Kidney tubule cell (primary cell): ENCODE data around the gene TPI1.
"Not testable (repeated sequence)": the region's sequence is repeated elsewhere in the genome, so short reads cannot be mapped to it uniquely, and the experiment has no call there.

Experiments
- DNase-seq: peaks from one replicate; pipeline ENCODE4 v3.0.0-alpha.2; 2018; ENCODE audit warnings: low spot score

The TPI1 gene

DNA sequence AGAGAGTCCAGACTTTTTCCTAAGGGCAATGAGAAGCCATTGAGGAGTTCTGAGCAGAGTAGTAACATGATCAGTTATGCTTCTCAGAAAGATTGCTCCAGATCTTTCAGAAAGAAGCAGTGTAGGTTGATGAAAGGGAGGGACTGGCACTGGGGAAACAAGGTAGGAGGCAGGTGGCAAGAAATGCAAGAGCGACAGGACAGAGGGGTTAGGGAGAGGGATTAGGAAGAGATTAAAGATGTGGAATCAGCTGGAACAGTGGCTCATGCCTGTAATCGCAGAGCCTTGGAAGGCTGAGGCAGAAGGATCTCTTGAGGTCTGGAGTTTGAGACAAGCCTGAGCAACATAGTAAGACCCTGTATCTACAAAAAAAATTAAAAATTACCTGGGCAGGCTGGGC, 19.7 kb upstream of the TPI1 start:
- no peak for DNase-seq

DNA sequence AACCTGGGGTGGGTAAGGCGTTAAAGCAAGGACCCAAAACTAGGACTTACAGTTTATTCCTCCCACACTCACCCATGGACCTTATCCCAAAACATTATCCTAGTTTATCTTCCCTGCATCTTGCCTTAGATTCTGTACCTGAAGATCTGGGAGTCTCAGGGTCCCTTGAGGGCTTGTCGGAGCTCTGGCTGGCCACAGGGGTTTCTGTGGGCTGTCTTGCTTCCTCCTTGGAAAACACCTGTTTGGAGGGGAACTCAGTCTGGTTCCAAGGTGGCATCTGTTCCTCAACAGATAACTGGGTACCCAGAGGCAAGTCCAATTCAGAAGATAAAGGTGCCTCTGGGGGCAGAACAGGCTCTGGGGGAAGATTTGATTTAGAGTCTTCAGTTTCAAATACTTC, 17.9 kb upstream of the TPI1 start:
- no peak for DNase-seq

DNA sequence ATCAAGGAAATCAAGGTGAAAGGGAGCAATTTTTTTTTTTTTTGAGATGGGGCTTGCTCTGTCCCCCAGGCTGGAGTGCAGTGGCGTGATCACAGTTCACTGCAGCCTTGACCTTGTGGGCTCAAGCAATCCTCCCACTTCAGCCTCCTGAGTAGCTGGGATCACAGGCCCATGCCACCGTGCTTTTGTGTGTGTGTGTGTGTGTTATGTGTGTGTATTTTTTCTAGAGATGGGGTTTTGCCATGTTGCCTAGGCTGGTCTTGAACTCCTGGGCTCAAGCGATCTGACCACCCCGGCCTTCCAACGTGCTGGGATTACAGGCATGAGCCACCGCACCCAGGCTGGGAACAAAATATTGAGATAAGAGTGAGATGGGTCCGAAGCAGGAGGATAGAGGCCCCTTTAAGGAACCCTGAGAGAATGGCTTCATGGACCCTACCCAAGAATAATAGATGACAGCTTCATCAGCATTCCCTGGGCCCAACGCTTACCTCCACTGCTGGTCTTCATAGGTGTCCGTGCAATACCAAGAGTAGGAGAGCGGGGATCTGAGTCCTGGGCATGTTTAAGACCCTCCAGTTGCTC, 17.3 kb upstream of the TPI1 start:
- no peak for DNase-seq

DNA sequence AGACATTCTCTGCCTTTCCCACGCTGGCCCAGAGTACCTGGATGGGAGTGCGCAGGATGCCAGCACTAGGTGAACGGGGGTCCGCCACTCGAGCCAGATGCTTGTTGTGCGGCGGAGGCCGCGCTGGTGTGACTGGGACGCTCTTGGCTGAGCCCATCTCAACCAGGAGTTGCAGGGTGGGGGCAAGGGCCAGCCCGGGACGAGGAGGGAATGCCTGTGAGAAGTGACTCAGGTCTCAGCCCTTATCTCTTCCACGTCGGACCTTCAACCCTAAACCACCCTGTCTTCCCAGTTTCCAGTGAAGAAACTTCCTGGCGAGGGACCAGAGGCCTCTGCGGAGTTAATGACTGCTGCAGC, 16.6 kb upstream of the TPI1 start:
- DNase-seq = no peak

DNA sequence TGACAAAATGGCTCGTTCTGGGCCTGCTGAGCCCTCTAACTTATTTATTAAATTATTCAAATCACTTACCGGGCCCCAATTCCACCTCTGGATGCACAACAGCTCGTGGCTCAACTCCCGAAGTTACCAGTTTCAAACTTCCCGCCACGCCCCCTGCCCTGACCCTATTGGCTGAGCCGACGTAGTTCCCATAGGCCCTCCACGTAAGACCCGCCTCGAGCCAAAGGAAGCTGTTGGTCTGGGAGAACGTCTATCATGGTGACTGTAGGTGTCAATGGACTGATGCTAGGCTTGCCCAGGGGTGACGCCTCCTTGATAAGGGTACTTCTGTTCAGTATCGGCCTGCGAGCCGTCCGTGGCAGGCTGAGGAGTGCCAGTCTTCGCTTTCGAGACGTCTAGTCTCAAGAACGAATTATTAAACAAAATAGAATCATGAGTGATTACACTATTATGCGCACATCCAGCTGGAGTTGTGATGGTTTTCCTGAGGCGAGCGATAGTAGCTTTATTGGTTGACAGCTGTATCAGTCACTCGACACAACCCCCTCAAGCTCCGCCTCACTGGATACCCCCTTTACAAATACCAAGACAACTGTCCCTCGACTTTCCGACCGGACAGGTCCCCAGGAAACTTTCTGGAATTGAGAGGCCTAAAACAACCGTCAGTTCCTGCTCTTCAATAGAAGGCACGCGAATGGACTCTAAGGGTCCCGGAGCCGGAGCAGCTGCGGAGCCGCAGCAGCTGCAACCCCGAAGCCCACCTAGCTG, 16.0 kb upstream of the TPI1 start, which contains the start of gene CDCA3:
TSS of gene CDCA3 (minus strand) at position 134 of the 768 bp plus-strand sequence. CDS start 334 bp downstream, outside the sequence.
- DNase-seq = peak; percentile 98

DNA sequence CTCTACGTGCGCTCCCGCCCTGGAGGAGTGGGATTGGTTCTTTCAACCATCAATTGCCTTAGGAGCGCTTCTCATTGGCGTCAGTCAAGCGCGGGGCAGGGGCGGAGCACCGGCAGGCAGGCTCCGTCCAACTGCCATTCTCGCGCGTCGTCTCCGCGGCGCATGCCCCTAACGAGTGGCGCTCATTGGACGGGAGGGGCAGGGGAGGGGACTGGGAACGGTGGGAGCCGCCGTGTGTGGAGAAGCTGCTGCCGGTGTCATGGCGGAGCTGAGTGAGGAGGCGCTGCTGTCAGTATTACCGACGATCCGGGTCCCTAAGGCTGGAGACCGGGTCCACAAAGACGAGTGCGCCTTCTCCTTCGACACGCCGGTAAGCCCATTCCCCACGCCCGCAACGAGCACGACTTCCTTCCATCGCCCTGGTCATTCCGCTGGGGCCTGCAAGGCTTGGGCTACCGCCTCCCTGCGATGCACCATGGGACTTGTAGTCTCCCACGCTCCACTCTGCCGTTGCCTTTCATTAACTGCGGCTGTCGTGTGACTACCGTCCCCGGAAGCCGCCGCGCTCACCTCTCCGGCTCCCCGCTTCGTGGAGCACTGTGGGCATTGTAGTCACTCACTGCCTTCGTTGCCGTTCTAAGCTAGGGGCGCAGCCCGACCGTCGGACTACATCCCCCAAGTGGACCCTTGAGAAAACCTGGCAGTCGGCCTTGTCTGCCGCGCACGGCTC, 15.2 kb upstream of the TPI1 start, which contains the start of gene USP5:
TSS of gene USP5 (plus strand) at position 230 of the 730 bp plus-strand sequence. CDS start at position 260, 30 bp downstream.
- DNase-seq = peak; percentile 100

DNA sequence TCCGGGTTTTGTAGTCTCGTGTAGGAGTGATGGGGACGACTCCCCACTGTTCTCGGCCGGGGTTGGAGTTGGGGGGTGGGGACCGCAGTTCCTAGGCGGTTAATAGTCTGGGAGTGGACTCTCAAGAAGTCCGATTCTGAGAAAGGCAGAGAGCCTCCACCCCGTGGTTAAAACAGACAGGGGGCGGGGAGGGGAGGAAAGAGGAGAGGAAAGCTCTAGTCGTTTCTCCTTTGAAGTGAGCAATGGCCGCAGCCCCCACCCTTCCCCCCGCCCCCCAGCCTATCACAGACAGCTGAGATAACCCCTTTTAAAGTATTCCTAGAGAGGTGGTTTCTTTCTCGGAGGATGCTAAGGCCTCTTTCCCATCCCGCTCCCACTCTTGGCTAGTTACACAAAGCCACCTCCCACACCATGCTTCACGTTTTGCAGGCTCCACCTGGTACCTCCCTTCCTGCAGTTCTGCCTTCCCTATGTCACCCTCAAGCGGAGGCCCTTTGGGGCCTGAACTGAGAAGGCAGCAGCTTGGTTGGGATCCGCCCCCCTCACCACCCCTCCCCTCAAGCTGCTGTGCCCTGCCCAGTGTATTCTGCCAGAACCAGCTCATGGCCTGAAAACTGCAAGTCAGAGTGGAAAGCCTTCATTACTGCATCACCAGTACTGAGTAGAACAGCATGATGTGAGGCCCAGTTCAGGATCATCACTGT, 14.5 kb upstream of the TPI1 start:
- peak; percentile 70 for DNase-seq

DNA sequence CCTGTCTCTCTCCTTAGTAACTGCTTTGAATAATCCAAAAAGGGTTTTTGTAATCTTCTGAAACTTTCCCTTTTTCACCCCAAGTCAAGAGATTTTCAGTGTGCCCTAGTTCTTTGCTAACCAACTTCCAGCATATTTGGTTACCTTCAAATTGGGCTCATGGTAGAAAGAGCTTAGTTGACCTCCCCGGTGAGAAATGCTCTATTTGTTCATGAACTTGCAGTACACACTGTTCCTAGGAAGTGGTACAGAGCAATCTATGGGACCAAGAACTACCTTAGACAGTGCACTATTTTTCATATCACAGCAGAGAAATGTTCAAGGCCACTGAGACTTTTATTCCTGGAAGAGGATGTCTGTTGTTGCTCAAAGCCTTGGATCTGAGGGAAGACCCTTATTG, 13.7 kb upstream of the TPI1 start:
- DNase-seq = no peak

DNA sequence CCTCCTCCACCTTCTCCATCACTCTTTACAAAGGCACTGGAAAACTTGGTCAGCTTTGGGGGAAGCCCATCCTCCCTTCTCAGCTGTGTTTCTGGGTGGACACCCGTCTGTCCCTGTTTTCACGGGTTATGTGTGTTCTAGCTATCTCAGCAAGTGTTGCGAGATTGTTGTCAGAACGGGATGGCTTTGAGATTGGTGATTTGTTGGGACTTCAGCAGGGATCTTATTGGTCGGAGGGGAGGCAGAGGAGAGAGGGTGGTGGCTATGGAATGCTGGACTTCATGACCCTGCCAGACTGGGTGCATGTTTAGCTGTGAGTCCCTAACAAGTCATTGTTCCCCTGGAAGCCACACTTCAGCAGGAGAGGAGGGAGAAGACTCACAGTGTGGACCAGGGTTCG, 13.3 kb upstream of the TPI1 start:
- DNase-seq = no peak

DNA sequence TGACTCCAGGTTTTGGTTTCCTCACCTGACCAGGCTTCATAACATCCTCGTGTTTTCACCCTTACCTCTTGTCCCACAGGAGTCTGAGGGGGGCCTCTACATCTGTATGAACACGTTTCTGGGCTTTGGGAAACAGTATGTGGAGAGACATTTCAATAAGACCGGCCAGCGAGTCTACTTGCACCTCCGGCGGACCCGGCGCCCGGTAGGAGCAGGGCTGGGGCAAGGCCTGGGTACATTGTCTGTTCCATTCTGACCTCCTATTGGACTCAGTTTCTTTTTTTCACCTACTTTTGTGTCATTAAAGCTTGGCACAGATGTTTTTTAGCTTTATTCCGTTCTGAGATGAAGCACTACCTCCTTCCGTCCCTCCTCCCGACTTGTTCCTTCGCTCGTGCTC, 12.0 kb upstream of the TPI1 start:
- DNase-seq = no peak

DNA sequence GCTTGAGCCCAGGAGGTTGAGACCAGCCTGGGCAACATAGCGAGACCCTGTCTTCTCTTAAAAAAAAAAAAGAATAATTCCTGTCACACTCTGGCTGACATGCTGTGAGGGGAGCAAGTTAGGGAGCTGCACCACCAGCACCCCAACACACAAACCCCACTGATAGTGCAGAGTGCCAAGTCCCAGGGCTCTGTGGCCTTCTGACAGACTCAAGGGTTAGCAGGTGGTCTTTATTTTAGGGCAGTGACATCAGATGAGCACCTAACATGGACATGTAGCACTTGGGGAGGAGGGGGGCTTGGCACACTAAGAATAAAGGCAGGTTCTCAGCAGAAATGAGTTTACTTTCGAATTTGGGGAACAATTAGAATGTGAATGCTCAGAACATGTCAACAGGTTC, 8.5 kb upstream of the TPI1 start:
- DNase-seq = no peak

DNA sequence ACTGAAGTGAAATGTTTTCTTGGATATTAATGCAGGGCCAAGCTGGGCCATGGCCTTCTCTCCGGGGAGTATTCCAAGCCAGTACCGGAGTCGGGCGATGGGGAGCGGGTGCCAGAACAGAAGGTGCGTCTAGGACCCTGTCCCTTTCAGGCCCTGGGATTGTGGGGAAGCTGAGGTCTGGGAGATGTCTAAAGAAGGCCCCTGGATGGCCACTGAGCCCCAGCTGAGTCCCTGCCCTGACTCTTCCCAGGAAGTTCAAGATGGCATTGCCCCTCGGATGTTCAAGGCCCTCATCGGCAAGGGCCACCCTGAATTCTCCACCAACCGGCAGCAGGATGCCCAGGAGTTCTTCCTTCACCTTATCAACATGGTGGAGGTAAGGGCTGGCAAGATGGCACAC, 7.2 kb upstream of the TPI1 start:
- no peak for DNase-seq

DNA sequence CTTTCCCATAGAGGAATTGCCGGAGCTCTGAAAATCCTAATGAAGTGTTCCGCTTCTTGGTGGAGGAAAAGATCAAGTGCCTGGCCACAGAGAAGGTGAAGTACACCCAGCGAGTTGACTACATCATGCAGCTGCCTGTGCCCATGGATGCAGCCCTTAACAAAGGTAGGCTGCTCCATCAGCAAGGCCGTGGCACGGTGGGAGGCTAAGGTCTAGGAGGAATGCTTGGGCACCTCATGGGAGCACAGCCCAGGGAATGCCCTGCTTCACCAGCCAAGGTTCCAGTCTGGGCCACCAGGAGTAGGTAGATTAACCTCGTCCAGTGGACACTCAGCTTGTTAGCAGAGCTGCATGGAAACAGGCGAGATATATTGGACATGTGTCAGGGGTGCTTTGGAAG, 6.4 kb upstream of the TPI1 start:
- DNase-seq = no peak

DNA sequence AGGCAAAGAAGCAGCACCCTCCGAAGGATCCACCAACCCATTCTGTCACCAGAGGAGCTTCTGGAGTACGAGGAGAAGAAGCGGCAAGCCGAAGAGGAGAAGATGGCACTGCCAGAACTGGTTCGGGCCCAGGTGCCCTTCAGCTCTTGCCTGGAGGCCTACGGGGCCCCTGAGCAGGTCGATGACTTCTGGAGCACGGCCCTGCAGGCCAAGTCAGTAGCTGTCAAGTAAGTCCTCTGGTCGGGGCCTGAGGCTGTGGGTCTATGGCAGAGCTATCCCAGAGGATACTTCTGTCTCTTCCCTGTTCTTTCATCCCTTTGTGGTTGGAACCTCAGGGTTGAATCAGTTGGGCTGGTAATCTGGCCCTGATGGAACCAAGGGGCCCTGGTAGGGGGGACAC, 5.9 kb upstream of the TPI1 start:
- DNase-seq = no peak

DNA sequence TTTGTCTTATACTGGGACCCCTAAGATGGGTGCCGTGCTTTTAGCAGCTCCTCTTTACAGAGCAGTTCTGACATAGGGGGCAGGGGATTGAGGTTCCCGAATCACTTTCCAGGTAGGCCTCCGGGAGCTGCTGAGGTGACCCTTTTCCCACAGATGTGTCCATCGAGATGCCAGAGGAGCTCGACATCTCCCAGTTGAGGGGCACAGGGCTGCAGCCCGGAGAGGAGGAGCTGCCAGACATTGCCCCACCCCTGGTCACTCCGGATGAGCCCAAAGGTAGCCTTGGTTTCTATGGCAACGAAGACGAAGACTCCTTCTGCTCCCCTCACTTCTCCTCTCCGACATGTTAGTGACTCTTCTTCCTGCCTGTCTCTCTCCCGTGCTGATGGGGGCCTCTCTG, 4.3 kb upstream of the TPI1 start:
- DNase-seq = no peak

DNA sequence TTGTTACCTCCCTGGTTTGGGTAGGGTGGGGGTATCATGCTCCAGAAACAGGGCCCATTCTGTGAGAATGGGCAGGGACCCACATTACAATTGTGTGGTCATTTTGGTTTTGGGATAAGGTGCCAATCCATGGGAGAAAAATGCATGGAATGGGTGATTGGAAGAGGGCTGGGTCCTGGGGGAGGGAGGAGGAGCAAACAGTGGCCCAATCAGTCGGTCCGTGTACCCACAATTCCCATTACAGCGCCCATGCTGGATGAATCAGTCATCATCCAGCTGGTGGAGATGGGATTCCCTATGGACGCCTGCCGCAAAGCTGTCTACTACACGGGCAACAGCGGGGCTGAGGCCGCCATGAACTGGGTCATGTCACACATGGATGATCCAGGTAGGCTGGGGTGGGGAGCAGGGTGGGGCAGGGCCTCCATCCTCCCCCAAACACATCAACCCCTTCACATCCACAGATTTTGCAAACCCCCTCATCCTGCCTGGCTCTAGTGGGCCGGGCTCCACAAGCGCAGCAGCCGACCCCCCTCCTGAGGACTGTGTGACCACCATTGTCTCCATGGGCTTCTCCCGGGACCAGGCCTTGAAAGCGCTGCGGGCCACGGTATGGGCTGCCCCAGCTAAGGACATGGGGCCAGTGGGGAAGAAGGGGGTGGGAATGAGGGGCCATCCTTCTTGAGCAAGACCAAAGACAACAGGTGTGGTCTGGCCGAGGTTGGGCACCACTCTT, 3.6 kb upstream of the TPI1 start:
- no peak for DNase-seq

DNA sequence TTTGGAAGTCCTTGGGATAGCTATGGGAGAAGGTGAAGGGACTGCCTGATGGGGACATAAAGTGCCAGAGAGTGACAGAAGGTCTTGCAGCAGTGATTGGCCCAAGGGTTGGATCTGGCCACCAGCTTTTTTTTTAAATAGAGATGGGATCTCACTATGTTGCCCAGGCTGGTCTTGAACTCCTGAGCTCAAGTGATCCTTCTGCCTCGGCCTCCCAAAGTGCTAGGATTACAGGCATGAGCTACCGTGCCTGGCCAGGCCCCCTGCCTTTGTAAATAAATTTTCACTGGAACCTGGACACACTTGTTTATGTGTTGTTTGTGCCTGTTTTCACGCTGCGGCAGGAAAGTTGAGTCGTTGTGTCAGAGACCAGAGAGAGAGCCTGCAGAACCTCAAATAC, 2.0 kb upstream of the TPI1 start:
- not testable (repeated sequence) for DNase-seq

DNA sequence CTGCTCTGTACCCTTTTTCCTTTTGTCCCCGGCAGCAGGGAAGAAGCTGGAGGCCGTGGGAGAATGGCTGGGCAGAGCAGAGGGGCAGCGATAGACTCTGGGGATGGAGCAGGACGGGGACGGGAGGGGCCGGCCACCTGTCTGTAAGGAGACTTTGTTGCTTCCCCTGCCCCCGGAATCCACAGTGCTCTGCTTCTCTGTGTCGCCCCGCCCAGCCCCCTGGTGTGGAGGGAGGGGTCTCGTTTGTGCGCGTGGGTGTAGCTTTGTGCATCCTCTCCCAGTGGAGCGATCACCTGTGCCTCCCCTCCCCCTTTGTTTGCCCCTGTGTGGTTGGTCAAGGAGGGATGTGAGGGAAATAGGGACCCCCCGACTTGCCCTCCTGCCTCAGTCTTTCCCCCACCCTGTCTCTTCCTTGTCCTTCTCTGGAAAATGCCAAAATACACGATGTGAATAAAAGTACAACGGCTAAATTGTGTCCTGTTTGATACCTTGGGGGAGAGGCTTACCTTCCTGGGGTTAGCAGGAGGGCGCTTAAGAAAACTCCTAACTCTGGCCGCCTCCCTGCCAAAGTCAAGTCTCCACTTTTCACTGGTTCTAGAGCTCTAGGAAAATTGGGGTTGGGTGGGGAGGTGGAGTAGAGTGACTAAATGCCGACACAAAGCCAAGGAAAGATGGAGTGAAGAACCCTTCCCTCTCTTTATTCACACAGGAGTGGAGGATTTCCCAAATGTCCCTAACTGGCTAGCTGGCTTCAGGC, 990 bp upstream of the TPI1 start:
- DNase-seq = no peak

DNA sequence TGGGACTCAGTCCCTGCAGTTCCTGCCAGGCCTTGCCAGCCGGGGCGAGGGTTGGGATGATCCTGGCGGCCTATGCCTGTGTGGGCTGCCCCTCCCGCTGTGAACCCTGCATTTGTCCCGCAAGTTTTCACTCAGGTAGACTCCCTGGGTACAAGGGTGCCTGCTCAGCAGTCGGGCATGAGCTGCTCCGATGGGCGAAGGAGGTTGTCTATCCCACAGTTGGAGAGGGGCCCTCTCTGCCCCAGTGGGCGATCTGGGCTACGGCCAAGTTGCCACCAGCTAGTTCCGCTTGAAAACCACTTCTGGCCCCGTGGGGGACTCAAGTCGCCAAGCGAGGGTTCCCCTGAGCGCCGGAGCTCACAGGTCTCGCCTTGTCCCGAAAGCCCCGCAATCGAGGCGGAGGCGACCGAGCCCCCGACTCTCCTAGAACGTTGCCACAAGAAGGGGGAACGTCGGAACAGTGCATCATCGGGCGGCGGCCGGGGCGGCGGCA, 365 bp upstream of the TPI1 start:
- no peak for DNase-seq

DNA sequence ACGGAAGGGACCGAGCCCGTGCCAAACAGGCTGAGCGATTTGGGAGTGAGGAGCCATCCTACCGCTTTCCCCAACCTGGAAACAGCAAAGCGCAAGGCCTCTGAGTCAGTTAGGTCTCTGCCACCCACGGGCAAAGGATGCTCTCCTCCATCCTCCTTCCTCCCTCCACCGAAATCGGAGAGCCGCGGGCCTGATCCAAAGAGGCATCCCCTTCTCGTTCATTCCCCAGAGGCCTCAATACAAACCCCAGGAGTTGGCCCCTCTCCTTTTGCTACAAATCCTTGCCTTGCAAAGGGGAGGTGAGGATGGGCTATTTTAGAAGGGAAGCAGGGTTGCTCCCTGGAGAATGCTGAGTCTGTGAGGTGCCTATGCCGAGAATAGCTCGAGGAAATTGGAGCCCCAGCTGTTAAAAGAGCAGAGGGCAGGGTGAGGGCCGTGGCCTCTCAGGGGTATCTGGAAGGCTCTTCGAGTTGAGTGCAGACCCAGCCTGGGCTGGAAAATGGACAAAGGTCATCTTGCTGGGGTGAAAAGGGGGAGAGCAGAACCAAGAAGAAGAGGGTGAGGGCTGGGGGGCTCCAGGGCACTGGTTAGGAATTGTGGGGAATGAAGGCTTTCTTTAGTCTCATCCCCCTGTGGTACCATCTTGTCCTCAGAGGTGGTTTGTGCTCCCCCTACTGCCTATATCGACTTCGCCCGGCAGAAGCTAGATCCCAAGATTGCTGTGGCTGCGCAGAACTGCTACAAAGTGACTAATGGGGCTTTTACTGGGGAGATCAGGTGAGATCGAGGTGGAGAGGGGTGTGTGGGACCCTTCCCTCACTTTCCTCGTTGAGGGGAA, 1.1 kb downstream of the TPI1 start:
- DNase-seq = no peak
